Heart left ventricle (tissue), 16 donors: ENCODE results near the gene YRDC. TPM values are rescaled to one million over a fixed set of nuclear protein-coding genes. Genes with fewer than 3 reads are reported as not detected.

Source experiments
- ATAC-seq, 4 donors: fragments of 200-7000 bp; cut with Tn5 transposase; one replicate each; pipeline ENCODE4 v1.9.1; 2020 to 2022; ENCODE audit warnings: moderate library complexity in 4 of 4, mild to moderate bottlenecking in 3 of 4, moderate number of reproducible peaks in 1 of 4
- DNase-seq, 5 donors: peaks; one replicate each; pipeline ENCODE4 v3.0.0-alpha.2; 2020
- H3K27ac ChIP-seq, 12 donors: fragments of 200-600 bp; sonication (generic) in 4 of 12; one replicate each; pipeline versions ENCODE4 v1.5.0 to v1.8.0; 2016 to 2022; ENCODE audit warnings: mild to moderate bottlenecking in 2 of 12
- H3K27me3 ChIP-seq, 9 donors: fragments of 200-600 bp; sonication (generic) in 2 of 9; one replicate each; pipeline versions ENCODE4 v1.5.1 to v1.8.0; 2016 to 2022; ENCODE audit warnings: mild to moderate bottlenecking in 3 of 9
- H3K36me3 ChIP-seq, 9 donors: fragments of 200-600 bp; sonication (generic) in 2 of 9; one replicate each; pipeline versions ENCODE4 v1.5.0 to v1.8.0; 2018 to 2022; ENCODE audit warnings: mild to moderate bottlenecking in 2 of 9
- H3K4me1 ChIP-seq, 12 donors: fragments of 200-600 bp; sonication (generic) in 4 of 12; one replicate each; pipeline versions ENCODE4 v1.5.0 to v1.8.0; 2016 to 2022; ENCODE audit warnings: mild to moderate bottlenecking in 3 of 12
- H3K4me3 ChIP-seq, 12 donors: fragments of 200-600 bp; sonication (generic) in 4 of 12; one replicate each; pipeline versions ENCODE4 v1.5.0 to v1.8.0; 2017 to 2022; ENCODE audit warnings: mild to moderate bottlenecking in 9 of 12, moderate library complexity in 4 of 12
- H3K9me3 ChIP-seq, 12 donors: fragments of 200-600 bp; sonication (generic) in 4 of 12; one replicate each; pipeline versions ENCODE4 v1.5.0 to v1.8.0; 2016 to 2022; ENCODE audit warnings: mild to moderate bottlenecking in 1 of 12
- CTCF ChIP-seq, 12 donors: fragments of 200-600 bp; sonication (generic) in 4 of 12; IDR thresholded peaks; one replicate each; pipeline versions ENCODE4 v1.5.0 to v1.8.0; 2018 to 2022; ENCODE audit warnings: antibody characterized with exemption in 12 of 12, mild to moderate bottlenecking in 5 of 12
- POLR2A ChIP-seq, 2 donors: fragments of 450-650 bp; IDR thresholded peaks; one replicate each; pipeline ENCODE4 v1.6.1; 2017; ENCODE audit warnings: antibody characterized with exemption in 2 of 2, mild to moderate bottlenecking in 2 of 2, moderate library complexity in 2 of 2
- WGBS, 4 donors: extraction: QIAGEN DNeasy Blood & Tissue Kit in 2 of 4; methylation state at CpG; one replicate each; pipeline versions ENCODE4 v1.1.5 to v1.1.7; 2013 to 2018; 5-methylcytosine and 5-hydroxymethylcytosine counted together
- intact Hi-C, 10 donors: fragments of 100-400 bp; cut with DNase I; formaldehyde crosslinking; loops; one replicate each; pipeline versions ENCODE4 v1.11.1 to v1.14.2; 2022
- polyA plus RNA-seq, 2 donors: library from polyadenylated mRNA; stranded (reverse); fragments of 200-250 nt; gene quantifications; one replicate each; pipeline ENCODE4 v1.2.3, GENCODE V29; 2013
- total RNA-seq, 9 donors: library from RNA; depleted of rRNA in 2 of 9; stranded (reverse); fragments of >200 nt in 2 of 9; fragmentation: NEBNext Ultra II Directional in 3 of 9; extraction: Animal tissue kit (Norgen Biotek cat#: 25700) in 3 of 9; gene quantifications; one replicate each; pipeline versions ENCODE4 v1.1.0 to v1.2.4, GENCODE V29; 2016 to 2023
- donor health status: ischemic (EF 13 %, LVEDD 7.1; RV severe dilation, severe dysfunction).
- donor health status: healthy with polysubstance abuse.
- donor health status: DM: no; HTN: yes; CAD: no.
- donor health status: DM: no; HTN: no; CAD: no.
- donor health status: ischemic (EF 25% LVEDD 6.9; RV normal size, moderate dysfunction).
- donor health status: ischemic (EF 25% LVEDD 5.7; RV mildly dilated, moderate dysfunction).
- donor health status: healthy.
- donor health status: DM: yes; HTN: yes; CAD: no.
- donor health status: ischemic (EF 35%, LVEDD 5.7; RV mildly dilated, moderate dysfunction).
- donor health status: nonischemic (EF 11% LVEDD 7.7; RV severe dilation, severe dysfunction).
- donor health status: DM: yes; HTN: yes; CAD: no.
- donor health status: PGD.
- donor health status: ischemic (EF 29% LVEDD 5.4; RV normal size, mild dysfunction).
- donor health status: nonischemic (EF 23%, LVEDD 6.1; RV moderate dilation, normal function).

YRDC gene
- total and polyA plus RNA-seq, 11 donors = 2.8 to 21.3 (median 6.1) TPM

GRCh38 chr1:37824001-37824400, 16.0 kb upstream of the YRDC start:
- Histone ChIP-seq H3K27me3 (no peaks in the 10 kb centered on the region), H3K4me3 (no peak overlapping the region), H3K4me1 (peaks cover 0 to 19% (median 0%) of the 10 kb centered on the region in 12 donors), H3K27ac (no peak overlapping the region), H3K9me3 (no peaks in the 10 kb centered on the region), H3K36me3 (peaks cover 0 to 90% (median 75%) of the 10 kb centered on the region in 9 donors)
- intact Hi-C loops = no loop called here
- DNase-seq (no peak), ATAC-seq (no peak)
- WGBS, 4 donors = 93 to 96% (median 94%) methylated on average over 2 of the region's 2 CpGs
- TF ChIP-seq CTCF (IDR thresholded peaks at IDR 0.05) = no peak
- TF ChIP-seq POLR2A (IDR thresholded peaks at IDR 0.05) = no peak

- WGBS, 4 donors = 92 to 94% (median 92%) methylated on average over 9 of the region's 9 CpGs
- ATAC-seq (no peak), DNase-seq (no peak)
- Histone ChIP-seq H3K9me3 (no peaks in the 10 kb centered on the region), H3K4me3 (no peak overlapping the region), H3K4me1 (peaks cover 0 to 19% (median 0%) of the 10 kb centered on the region in 12 donors), H3K27ac (no peak overlapping the region), H3K36me3 (peaks cover 0 to 86% (median 74%) of the 10 kb centered on the region in 9 donors), H3K27me3 (no peaks in the 10 kb centered on the region)
- intact Hi-C loops = no loop called here
- TF ChIP-seq CTCF (IDR thresholded peaks at IDR 0.05) (no peak), POLR2A (IDR thresholded peaks at IDR 0.05) (no peak)
These were observed 15.2 kb upstream of the YRDC start for GRCh38 chr1:37822906-37823815.

GRCh38 chr1:37821481-37821880, 13.5 kb upstream of the YRDC start:
- Histone ChIP-seq H3K4me1 (peaks cover 0 to 19% (median 0%) of the 10 kb centered on the region in 12 donors), H3K27ac (no peak overlapping the region), H3K4me3 (no peak overlapping the region), H3K9me3 (no peaks in the 10 kb centered on the region), H3K36me3 (peaks cover 0 to 89% (median 72%) of the 10 kb centered on the region in 9 donors), H3K27me3 (no peaks in the 10 kb centered on the region)
- no peak for TF ChIP-seq CTCF (IDR thresholded peaks at IDR 0.05)
- no peak for TF ChIP-seq POLR2A (IDR thresholded peaks at IDR 0.05)
- intact Hi-C loops = no loop called here
- DNase-seq = no peak
- no peak for ATAC-seq
- 91 to 96% (median 93%) methylated on average over 2 of the region's 2 CpGs for WGBS, 4 donors

- Histone ChIP-seq H3K4me1 (peaks cover 0 to 7% (median 0%) of the 10 kb centered on the region in 12 donors), H3K27me3 (no peaks in the 10 kb centered on the region), H3K9me3 (no peaks in the 10 kb centered on the region), H3K4me3 (no peak overlapping the region), H3K36me3 (peaks cover 0 to 90% (median 75%) of the 10 kb centered on the region in 9 donors), H3K27ac (no peak overlapping the region)
- intact Hi-C loops = no loop called here
- no peak for TF ChIP-seq POLR2A (IDR thresholded peaks at IDR 0.05)
- no peak for TF ChIP-seq CTCF (IDR thresholded peaks at IDR 0.05)
- DNase-seq = peak in 3 of 5 donors; percentile 35 to 51 (median 37)
- 13 to 21% (median 16%) methylated on average over 2 of the region's 2 CpGs for WGBS, 4 donors
- peak in 3 of 4 donors; percentile 54 to 59 (median 55) for ATAC-seq
These were observed 9.5 kb upstream of the YRDC start for GRCh38 chr1:37817481-37817880.
